ENCODE results near the gene GNAZ.

DNA sequence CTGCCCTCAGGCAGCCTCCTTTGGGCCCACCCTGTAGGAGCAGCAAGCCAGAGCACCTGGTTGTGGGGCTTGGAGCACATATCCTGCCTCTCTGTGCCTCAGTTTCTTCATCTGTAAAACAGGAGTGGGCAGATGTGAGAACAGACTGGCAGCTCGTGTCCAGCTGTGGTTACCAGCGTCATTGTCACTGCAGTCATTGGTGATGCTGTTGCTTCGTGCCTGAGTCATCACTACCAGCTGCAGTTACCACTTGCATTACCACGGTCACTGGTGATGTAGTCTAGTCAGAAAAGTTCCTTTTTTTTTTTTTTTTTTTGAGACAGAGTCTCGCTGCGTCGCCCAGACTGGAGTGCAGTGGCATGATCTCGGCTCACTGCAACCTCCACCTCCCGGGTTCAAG lies 51.1 kb downstream of the GNAZ start:
- TF ChIP-seq, protein P1, sequence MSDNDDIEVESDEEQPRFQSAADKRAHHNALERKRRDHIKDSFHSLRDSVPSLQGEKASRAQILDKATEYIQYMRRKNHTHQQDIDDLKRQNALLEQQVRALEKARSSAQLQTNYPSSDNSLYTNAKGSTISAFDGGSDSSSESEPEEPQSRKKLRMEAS (IDR thresholded peaks at IDR 0.05), result no peak
- no peak for TF ChIP-seq YY1 (IDR thresholded peaks at IDR 0.05; ENCODE audit: low read depth)

Data from Ishikawa (cell line).